VCaP (cell line): ENCODE data around the gene PKP2.

Experiments used
- H3K27ac ChIP-seq: fragments of 450-650 bp; 2 replicates; pipeline ENCODE4 v1.5.1; 2017
- TF ChIP-seq, protein P1 (sequence below): fragments of 450-650 bp; conservative IDR thresholded peaks from 2 replicates; pipeline ENCODE4 v1.5.1; 2017; ENCODE audit warnings: mild to moderate bottlenecking, moderate library complexity

Gene PKP2

DNA sequence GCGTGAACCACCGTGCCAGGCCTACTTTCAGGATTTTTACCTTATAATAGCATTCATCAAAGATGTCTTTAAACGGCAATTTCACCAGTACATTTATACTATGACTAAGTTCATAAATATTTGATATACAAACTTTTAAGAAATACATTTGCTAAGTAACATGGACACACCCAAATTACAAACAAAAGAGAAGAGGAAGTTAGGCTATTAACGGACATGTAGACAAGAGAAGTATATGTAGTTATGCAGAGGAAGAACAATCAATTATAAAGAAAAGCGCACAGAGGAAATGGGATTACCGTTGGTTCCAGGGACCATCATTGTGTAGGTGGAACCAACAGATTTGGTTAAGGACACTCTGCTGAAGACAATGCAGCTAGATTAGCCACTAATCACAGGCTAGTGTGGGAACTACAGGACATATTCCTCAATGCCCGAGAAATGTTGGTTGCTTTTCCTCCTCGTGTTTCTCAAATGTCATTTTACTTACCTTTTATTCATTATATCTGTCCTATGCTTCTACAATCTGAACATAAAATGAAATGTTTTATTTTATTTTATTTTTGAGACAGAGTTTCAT lies 24.0 kb upstream of the PKP2 start:
- TF ChIP-seq, protein P1, sequence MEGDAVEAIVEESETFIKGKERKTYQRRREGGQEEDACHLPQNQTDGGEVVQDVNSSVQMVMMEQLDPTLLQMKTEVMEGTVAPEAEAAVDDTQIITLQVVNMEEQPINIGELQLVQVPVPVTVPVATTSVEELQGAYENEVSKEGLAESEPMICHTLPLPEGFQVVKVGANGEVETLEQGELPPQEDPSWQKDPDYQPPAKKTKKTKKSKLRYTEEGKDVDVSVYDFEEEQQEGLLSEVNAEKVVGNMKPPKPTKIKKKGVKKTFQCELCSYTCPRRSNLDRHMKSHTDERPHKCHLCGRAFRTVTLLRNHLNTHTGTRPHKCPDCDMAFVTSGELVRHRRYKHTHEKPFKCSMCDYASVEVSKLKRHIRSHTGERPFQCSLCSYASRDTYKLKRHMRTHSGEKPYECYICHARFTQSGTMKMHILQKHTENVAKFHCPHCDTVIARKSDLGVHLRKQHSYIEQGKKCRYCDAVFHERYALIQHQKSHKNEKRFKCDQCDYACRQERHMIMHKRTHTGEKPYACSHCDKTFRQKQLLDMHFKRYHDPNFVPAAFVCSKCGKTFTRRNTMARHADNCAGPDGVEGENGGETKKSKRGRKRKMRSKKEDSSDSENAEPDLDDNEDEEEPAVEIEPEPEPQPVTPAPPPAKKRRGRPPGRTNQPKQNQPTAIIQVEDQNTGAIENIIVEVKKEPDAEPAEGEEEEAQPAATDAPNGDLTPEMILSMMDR, result 0 out of 2 replicates have a peak, but pooled peaks have one; percentile 12
- H3K27ac ChIP-seq, result no peak overlapping the region

DNA sequence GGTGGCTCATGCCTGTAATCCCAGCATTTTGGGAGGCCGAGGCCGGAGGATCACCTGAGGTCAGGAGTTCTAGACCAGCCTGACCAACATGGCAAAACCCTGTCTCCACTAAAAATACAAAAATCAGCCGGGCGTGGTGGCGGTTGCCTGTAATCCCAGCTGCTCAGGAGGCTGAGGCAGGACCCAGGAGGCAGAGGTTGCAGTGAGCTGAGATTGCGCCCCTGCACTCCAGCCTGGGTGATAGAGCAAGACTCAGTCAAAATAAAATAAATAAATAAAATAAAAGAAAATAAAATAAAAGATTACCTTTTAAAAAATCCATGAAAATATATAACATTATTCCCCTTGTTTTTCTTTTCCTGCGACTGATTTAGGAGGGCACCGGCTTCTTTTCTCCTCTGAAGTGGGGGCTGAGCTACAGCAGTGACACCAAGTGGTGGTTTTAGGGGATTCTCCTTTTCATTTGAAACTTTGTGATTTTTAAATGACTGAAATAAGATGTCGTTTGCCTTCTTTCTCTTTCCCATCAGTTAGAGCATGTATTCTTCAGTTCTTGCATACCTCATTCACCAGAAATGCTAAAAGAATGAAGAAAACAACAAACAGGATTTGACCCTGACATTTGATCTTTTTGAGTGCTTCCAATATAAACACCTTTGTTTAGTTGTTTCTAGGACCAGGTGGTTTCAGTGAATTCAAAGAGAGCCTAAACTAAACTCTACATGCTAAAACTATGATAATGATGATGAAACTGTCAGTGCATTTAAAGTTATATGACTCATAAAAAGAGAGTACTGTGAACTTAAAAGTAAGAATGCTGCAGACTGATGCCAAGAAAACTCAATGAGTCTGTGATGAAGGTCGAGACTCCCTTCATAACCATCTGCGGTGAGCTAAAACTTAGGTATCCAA lies 22.6 kb upstream of the PKP2 start:
- TF ChIP-seq, protein P1, result peak; percentile 88
- H3K27ac ChIP-seq, result no peak overlapping the region

DNA sequence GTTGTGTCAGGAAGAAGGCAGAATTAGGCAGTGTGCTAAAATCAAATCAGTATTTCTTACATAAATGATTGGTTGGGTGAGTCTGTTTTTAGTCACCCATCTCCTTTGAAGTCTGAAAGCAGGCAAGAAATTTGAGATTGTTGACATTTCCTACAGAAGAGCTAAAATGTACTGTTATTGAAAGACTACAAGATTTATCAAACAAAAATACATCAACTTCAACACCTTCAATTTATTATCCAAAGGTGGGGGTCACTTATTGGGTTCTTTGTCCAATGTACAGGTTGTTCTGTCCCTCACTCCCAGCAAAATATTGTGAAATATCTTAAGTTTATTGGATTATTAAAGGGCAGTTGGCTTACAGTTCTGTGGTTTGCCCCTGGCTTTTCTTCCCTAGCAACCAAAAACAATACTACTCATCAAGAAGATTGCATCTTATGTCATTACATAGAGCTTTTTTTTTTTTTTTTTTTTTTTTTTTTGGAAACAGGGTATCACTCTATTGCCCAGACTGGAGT lies 20.6 kb upstream of the PKP2 start:
- no peak overlapping the region for H3K27ac ChIP-seq
- TF ChIP-seq, protein P1, result no peak

GRCh38 chr12:32907898-32908476 lies 11.4 kb upstream of the PKP2 start:
- TF ChIP-seq, protein P1, result no peak
- H3K27ac ChIP-seq, result no peak overlapping the region

GRCh38 chr12:32907166-32907565 lies 10.6 kb upstream of the PKP2 start:
- H3K27ac ChIP-seq, result no peak overlapping the region
- TF ChIP-seq, protein P1, result no peak

- no peak overlapping the region for H3K27ac ChIP-seq
- TF ChIP-seq, protein P1, result no peak
These were observed 10.0 kb upstream of the PKP2 start for GRCh38 chr12:32906399-32907165.
